DLD1 (cell line): ENCODE measurements around the gene RAB3C.

Experiments used
- in situ Hi-C: cut with HindIII; loops from 2 replicates; pipeline ENCODE4 v1.10.0; 2017; ENCODE audit warnings: low sequenced_read_pairs

RAB3C gene

GRCh38 chr5:58860680-58861079 is 277.8 kb downstream of the RAB3C start:
- in situ Hi-C loops, result no loop called here

GRCh38 chr5:58868931-58869330 is 286.1 kb downstream of the RAB3C start:
- in situ Hi-C loops, result no loop called here

GRCh38 chr5:58871648-58872242 is 288.9 kb downstream of the RAB3C start:
- in situ Hi-C loops, result no loop called here

GRCh38 chr5:58872670-58873273 is 289.9 kb downstream of the RAB3C start:
- in situ Hi-C loops, result no loop called here

GRCh38 chr5:58875599-58875998 is 292.7 kb downstream of the RAB3C start:
- in situ Hi-C loops, result loop anchor here (25.0 kb wide), 1 partner anchor 512 kb away; no protein-coding TSS in a partner anchor

- in situ Hi-C loops, result loop anchor here (25.0 kb wide), 1 partner anchor 502 kb away; no protein-coding TSS in a partner anchor
Measured at GRCh38 chr5:58885260-58885659, 302.4 kb downstream of the RAB3C start.

GRCh38 chr5:58886315-58887207 is 303.7 kb downstream of the RAB3C start:
- in situ Hi-C loops, result loop anchor here (25.0 kb wide), 1 partner anchor 501 kb away; no protein-coding TSS in a partner anchor

- in situ Hi-C loops, result loop anchor here (25.0 kb wide), 1 partner anchor 500 kb away; no protein-coding TSS in a partner anchor
Measured at GRCh38 chr5:58887311-58887710, 304.4 kb downstream of the RAB3C start.

GRCh38 chr5:58887721-58888409 is 305.0 kb downstream of the RAB3C start:
- in situ Hi-C loops, result loop anchor here (25.0 kb wide), 1 partner anchor 499 kb away; no protein-coding TSS in a partner anchor

- in situ Hi-C loops, result loop anchor here (25.0 kb wide), 1 partner anchor 497 kb away; no protein-coding TSS in a partner anchor
Measured at GRCh38 chr5:58890265-58890664, 307.4 kb downstream of the RAB3C start.

GRCh38 chr5:58890701-58891085 is 307.8 kb downstream of the RAB3C start:
- in situ Hi-C loops, result loop anchor here (25.0 kb wide), 1 partner anchor 497 kb away; no protein-coding TSS in a partner anchor

- in situ Hi-C loops, result loop anchor here (25.0 kb wide), 1 partner anchor 496 kb away; no protein-coding TSS in a partner anchor
Measured at GRCh38 chr5:58891086-58891970, 308.5 kb downstream of the RAB3C start.

- in situ Hi-C loops, result loop anchor here (25.0 kb wide), 1 partner anchor 495 kb away; no protein-coding TSS in a partner anchor
Measured at GRCh38 chr5:58891971-58892343, 309.1 kb downstream of the RAB3C start.

GRCh38 chr5:58893551-58893950 is 310.7 kb downstream of the RAB3C start:
- in situ Hi-C loops, result loop anchor here (25.0 kb wide), 1 partner anchor 494 kb away; no protein-coding TSS in a partner anchor

- in situ Hi-C loops, result loop anchor here (25.0 kb wide), 1 partner anchor 489 kb away; no protein-coding TSS in a partner anchor
Measured at GRCh38 chr5:58898006-58898405, 315.1 kb downstream of the RAB3C start.

- in situ Hi-C loops, result loop anchor here (25.0 kb wide), 1 partner anchor 489 kb away; no protein-coding TSS in a partner anchor
Measured at GRCh38 chr5:58898538-58898937, 315.7 kb downstream of the RAB3C start.

- in situ Hi-C loops, result no loop called here
Measured at GRCh38 chr5:58901271-58901670, 318.4 kb downstream of the RAB3C start.

- in situ Hi-C loops, result no loop called here
Measured at GRCh38 chr5:58902305-58902704, 319.4 kb downstream of the RAB3C start.

GRCh38 chr5:58902765-58903164 is 319.9 kb downstream of the RAB3C start:
- in situ Hi-C loops, result no loop called here
